ENCODE data around the gene CMPK1.
"Not testable (repeated sequence)": the region's sequence is repeated elsewhere in the genome, so short reads cannot be mapped to it uniquely, and the experiment has no call there.

CMPK1 gene

GRCh38 chr1:47338249-47339077 lies 4.9 kb downstream of the CMPK1 start:
- DNase-seq, result no peak

GRCh38 chr1:47340227-47340626 lies 6.6 kb downstream of the CMPK1 start:
- no peak for DNase-seq

- DNase-seq, result not testable (repeated sequence)
Observed at GRCh38 chr1:47346979-47347378, 13.4 kb downstream of the CMPK1 start.

GRCh38 chr1:47347735-47348134 lies 14.1 kb downstream of the CMPK1 start:
- DNase-seq, result no peak

GRCh38 chr1:47348246-47348645 lies 14.7 kb downstream of the CMPK1 start:
- no peak for DNase-seq

GRCh38 chr1:47351305-47351704 lies 17.7 kb downstream of the CMPK1 start:
- no peak for DNase-seq

- no peak for DNase-seq
Observed at GRCh38 chr1:47361380-47361779, 27.8 kb downstream of the CMPK1 start.

GRCh38 chr1:47362828-47363227 lies 29.2 kb downstream of the CMPK1 start:
- DNase-seq, result no peak

- DNase-seq, result no peak
Observed at GRCh38 chr1:47367651-47368050, 34.1 kb downstream of the CMPK1 start.

- DNase-seq, result no peak
Observed at GRCh38 chr1:47371016-47371517, 37.5 kb downstream of the CMPK1 start.

- DNase-seq, result no peak
Observed at GRCh38 chr1:47374501-47374900, 40.9 kb downstream of the CMPK1 start.

GRCh38 chr1:47378147-47378546 lies 44.6 kb downstream of the CMPK1 start:
- DNase-seq, result no peak

GRCh38 chr1:47380699-47381098 lies 47.1 kb downstream of the CMPK1 start:
- DNase-seq, result no peak

- DNase-seq, result no peak
Observed at GRCh38 chr1:47382399-47382983, 48.9 kb downstream of the CMPK1 start.

GRCh38 chr1:47384083-47384482 lies 50.5 kb downstream of the CMPK1 start:
- no peak for DNase-seq

- no peak for DNase-seq
Observed at GRCh38 chr1:47385020-47385419, 51.4 kb downstream of the CMPK1 start.

GRCh38 chr1:47386268-47386667 lies 52.7 kb downstream of the CMPK1 start:
- no peak for DNase-seq

- no peak for DNase-seq
Observed at GRCh38 chr1:47388030-47388890, 54.7 kb downstream of the CMPK1 start.

GRCh38 chr1:47388891-47389238 lies 55.3 kb downstream of the CMPK1 start:
- DNase-seq, result peak; percentile 42 to 61 (median 45)

GRCh38 chr1:47389731-47390130 lies 56.1 kb downstream of the CMPK1 start:
- no peak for DNase-seq

- DNase-seq, result no peak
Observed at GRCh38 chr1:47390843-47391242, 57.3 kb downstream of the CMPK1 start.

- DNase-seq, result no peak
Observed at GRCh38 chr1:47393141-47393540, 59.6 kb downstream of the CMPK1 start.

- no peak for DNase-seq
Observed at GRCh38 chr1:47395433-47395832, 61.8 kb downstream of the CMPK1 start.
